HG02623 (cell line): ENCODE results near the gene BBOX1.
"Not testable (repeated sequence)": the region's sequence is repeated elsewhere in the genome, so short reads cannot be mapped to it uniquely, and the experiment has no call there.

Experiments
- ATAC-seq: cut with Tn5 transposase; IDR thresholded peaks from one replicate; pipeline ENCODE4 v1.9.1; 2021; ENCODE audit warnings: moderate library complexity; ENCODE audit not compliant: unreplicated experiment

The BBOX1 gene

GRCh38 chr11:27083241-27083640 lies 42.6 kb downstream of the BBOX1 start:
- ATAC-seq: no peak

- ATAC-seq: no peak
Measured at GRCh38 chr11:27083782-27084181, 43.2 kb downstream of the BBOX1 start.

- ATAC-seq: no peak
Measured at GRCh38 chr11:27084518-27084917, 43.9 kb downstream of the BBOX1 start.

GRCh38 chr11:27085111-27085510 lies 44.5 kb downstream of the BBOX1 start:
- no peak for ATAC-seq

- no peak for ATAC-seq
Measured at GRCh38 chr11:27085605-27086004, 45.0 kb downstream of the BBOX1 start.

GRCh38 chr11:27087432-27087831 lies 46.8 kb downstream of the BBOX1 start:
- ATAC-seq: no peak

- ATAC-seq: no peak
Measured at GRCh38 chr11:27088353-27088752, 47.7 kb downstream of the BBOX1 start.

GRCh38 chr11:27089746-27090145 lies 49.1 kb downstream of the BBOX1 start:
- ATAC-seq: no peak

GRCh38 chr11:27090357-27090948 lies 49.8 kb downstream of the BBOX1 start:
- ATAC-seq: not testable (repeated sequence)

- ATAC-seq: no peak
Measured at GRCh38 chr11:27094120-27094519, 53.5 kb downstream of the BBOX1 start.

GRCh38 chr11:27095059-27095458 lies 54.4 kb downstream of the BBOX1 start:
- ATAC-seq: no peak

- ATAC-seq: no peak
Measured at GRCh38 chr11:27095887-27096286, 55.3 kb downstream of the BBOX1 start.

GRCh38 chr11:27097551-27097950 lies 56.9 kb downstream of the BBOX1 start:
- no peak for ATAC-seq

GRCh38 chr11:27100534-27100933 lies 59.9 kb downstream of the BBOX1 start:
- ATAC-seq: no peak

- no peak for ATAC-seq
Measured at GRCh38 chr11:27107548-27107947, 66.9 kb downstream of the BBOX1 start.

- ATAC-seq: no peak
Measured at GRCh38 chr11:27108809-27109208, 68.2 kb downstream of the BBOX1 start.

GRCh38 chr11:27111896-27112295 lies 71.3 kb downstream of the BBOX1 start:
- no peak for ATAC-seq

GRCh38 chr11:27112946-27113345 lies 72.3 kb downstream of the BBOX1 start:
- no peak for ATAC-seq

GRCh38 chr11:27115051-27115650 lies 74.5 kb downstream of the BBOX1 start:
- ATAC-seq: no peak

- no peak for ATAC-seq
Measured at GRCh38 chr11:27116684-27117083, 76.1 kb downstream of the BBOX1 start.

GRCh38 chr11:27118371-27118770 lies 77.8 kb downstream of the BBOX1 start:
- ATAC-seq: no peak

GRCh38 chr11:27118949-27119348 lies 78.3 kb downstream of the BBOX1 start:
- ATAC-seq: no peak

- ATAC-seq: no peak
Measured at GRCh38 chr11:27119396-27119795, 78.8 kb downstream of the BBOX1 start.
